Astrocyte of the cerebellum (primary cell): ENCODE measurements around the gene TMEM132C.

Experiments
- DNase-seq: peaks from one replicate; pipeline ENCODE4 v3.0.0-alpha.2; 2011; ENCODE audit warnings: low read depth
- H3K4me3 ChIP-seq: 2 replicates; pipeline ENCODE4 v1.5.1; 2011; ENCODE audit warnings: mild to moderate bottlenecking, low read depth, low read length, moderate library complexity
- in situ Hi-C: cut with HindIII; loops from 2 replicates; pipeline ENCODE4 v1.10.0; 2017; ENCODE audit warnings: low sequenced_read_pairs
- TF ChIP-seq, protein P1 (sequence below): IDR thresholded peaks from 2 replicates; pipeline ENCODE4 v1.5.1; 2012; ENCODE audit warnings: low read length, low read depth, moderate library complexity, mild to moderate bottlenecking; ENCODE audit errors: missing control alignments

TMEM132C gene

DNA sequence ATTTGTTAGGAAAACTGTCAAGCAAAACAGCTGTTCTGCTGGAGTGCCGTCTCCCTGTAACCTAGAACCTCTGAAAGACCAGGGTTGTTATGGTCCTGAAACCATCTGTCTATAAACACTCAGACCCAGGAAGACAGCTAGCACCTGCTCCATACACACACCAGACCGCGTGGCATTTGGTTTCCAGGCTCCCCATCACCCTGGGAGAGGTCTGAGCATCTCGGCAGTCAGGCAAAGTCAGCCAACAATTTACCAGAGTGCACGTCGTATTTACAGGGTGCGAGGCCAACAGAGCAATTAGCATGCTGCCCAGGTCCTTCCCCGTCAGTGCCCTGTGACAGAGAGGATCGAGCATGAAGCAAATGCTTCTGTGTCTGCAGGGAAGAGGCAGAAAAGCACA lies 284.3 kb downstream of the TMEM132C start:
- no peak for DNase-seq
- H3K4me3 ChIP-seq = no peak overlapping the region
- in situ Hi-C loops = no loop called here
- TF ChIP-seq, protein P1, sequence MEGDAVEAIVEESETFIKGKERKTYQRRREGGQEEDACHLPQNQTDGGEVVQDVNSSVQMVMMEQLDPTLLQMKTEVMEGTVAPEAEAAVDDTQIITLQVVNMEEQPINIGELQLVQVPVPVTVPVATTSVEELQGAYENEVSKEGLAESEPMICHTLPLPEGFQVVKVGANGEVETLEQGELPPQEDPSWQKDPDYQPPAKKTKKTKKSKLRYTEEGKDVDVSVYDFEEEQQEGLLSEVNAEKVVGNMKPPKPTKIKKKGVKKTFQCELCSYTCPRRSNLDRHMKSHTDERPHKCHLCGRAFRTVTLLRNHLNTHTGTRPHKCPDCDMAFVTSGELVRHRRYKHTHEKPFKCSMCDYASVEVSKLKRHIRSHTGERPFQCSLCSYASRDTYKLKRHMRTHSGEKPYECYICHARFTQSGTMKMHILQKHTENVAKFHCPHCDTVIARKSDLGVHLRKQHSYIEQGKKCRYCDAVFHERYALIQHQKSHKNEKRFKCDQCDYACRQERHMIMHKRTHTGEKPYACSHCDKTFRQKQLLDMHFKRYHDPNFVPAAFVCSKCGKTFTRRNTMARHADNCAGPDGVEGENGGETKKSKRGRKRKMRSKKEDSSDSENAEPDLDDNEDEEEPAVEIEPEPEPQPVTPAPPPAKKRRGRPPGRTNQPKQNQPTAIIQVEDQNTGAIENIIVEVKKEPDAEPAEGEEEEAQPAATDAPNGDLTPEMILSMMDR = no peak

DNA sequence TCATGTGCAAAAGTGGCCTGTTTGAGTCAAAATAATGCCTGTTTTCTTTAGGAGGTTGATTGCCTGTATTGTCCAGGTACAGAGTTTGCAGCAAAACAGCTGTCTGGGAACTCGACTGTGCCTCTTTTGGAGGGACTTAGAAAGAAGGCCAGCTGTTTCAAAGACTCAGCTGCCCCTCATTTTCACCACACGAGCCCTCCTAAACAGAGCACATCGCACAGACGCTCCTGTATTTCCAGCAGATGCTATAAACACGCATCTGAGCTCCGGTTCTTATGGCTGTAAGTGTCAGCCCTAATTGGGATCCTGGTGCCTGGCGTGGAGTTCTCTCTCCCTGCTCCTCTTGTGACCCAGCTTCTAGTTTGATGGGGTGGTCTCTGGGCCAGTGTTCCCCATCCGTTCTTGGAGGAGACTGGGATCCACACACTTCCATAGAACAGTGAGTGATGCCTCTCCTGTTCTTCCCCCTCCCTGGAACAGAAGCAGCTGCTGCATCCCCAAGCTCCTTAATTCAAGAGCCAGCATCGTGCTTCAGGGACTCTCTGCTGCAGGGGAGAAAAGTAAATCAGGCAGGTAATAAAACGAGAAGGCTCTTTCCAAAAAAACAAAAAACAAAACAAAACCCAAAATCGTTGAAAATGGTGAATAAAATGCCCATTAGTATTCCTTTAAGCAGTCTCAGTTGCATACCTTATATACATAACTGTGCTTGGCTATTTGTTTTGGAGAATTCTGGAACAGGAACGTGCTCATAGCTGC lies 287.8 kb downstream of the TMEM132C start:
- H3K4me3 ChIP-seq = no peak overlapping the region
- no peak for DNase-seq
- in situ Hi-C loops = no loop called here
- TF ChIP-seq, protein P1 = no peak

DNA sequence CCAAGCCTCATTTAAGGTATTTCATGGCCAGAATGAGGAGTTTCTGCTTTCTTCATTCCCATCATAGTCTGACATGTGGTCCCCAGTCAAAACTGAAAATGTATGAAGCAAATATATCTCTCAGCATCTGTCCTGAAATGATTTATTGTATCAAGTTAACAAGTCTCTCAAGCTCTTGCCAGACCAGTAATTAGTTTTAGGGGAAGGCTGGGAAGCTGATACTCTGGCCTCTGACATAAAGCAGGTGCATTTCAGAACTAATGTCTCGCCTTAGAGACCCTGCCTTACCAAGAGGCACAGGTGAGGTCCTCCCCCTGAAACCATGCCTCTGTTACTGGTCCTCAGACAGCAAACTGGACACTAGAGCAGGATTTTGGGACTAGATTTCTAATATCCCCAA lies 290.3 kb downstream of the TMEM132C start:
- TF ChIP-seq, protein P1 = no peak
- no peak for DNase-seq
- H3K4me3 ChIP-seq = no peak overlapping the region
- in situ Hi-C loops = no loop called here

DNA sequence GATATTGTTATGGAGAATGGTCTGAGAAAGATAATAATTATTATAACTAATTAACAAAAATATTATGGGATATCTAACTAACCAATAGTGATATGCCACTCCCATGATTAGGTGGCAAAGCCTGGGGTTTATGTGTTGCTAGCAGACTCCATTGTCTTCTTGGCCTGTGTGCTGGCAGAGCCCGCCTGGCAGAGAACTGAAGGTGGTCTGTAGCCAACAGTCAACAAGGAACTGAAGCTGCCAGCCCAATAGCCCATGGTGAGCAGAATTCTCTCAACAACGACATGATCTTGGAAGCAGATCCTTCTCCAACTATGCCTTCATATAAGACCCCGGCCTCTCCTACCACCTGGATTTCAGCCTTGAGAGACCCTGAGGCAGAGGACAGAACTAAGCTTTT lies 298.0 kb downstream of the TMEM132C start:
- in situ Hi-C loops = no loop called here
- H3K4me3 ChIP-seq = no peak overlapping the region
- no peak for DNase-seq
- TF ChIP-seq, protein P1 = no peak

DNA sequence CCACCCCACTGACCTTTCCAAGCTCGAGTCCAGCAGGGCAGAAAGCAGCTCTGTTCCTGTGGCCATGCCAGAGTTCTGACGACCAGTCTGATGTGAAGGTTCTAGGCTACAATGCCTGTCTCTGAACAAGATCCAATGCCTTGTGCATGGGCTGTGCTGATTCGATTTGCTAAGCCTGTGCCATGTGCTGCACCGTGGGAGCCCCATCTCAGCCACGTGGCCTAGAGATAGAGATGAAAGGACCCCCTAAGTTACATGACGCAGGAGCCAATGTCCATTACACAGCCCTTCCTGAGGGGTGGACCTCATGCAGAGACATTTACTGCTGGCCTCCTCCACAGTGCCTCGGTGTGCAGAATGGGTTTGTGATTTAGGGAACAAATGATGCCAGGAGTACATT lies 300.8 kb downstream of the TMEM132C start:
- DNase-seq = no peak
- no peak overlapping the region for H3K4me3 ChIP-seq
- TF ChIP-seq, protein P1 = no peak
- in situ Hi-C loops = no loop called here

DNA sequence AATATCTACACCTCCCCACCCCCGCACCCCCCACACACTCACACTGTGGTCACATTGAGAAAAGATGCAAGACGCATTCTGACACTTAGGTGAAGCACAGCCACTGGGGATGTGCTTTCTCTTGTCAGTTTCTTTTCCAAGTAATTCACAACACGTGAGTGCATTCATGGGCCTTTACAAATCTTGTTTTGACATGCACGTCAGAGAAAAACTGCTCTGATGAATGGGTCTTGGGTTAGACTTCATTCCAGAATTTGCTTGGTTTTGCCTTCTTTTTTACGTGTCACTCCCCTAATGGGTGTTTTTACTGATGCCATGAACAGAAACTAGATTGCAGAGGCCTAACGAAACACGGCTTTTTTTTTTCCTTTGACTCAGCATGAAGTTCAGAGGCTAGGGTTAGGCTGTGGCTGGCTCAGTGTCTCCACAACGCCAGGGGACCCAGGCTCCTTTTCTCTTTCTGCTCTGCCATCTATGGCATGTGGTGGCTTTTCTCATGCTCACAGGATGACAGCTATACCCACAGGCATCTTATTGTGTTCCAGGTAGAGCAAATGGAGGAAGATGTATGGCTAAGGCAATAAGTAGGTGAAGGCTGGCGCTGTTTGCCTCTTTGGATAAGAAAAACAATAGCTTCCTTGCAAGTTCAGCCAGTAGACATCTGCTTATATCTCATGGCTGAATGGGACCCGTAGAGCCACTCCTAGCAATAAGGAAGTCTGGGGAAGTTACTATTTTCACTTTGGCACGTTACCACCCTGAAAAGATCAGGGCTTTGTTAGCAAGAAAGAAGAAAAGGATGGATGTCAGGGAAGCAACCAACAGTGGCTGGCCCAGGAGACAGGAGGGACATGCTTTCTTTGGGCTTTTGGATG lies 303.5 kb downstream of the TMEM132C start:
- DNase-seq = no peak
- in situ Hi-C loops = no loop called here
- TF ChIP-seq, protein P1 = no peak
- no peak overlapping the region for H3K4me3 ChIP-seq
